DND-41 (cell line): ENCODE data around the gene PAM16.

Experiments used
- CTCF ChIP-seq: IDR thresholded peaks from 2 replicates; pipeline ENCODE4 v1.5.1; 2012; ENCODE audit warnings: borderline replicate concordance, low read length, moderate library complexity, mild to moderate bottlenecking; ENCODE audit not compliant: poor library complexity, severe bottlenecking; ENCODE audit errors: extremely low read depth
- EZH2 ChIP-seq: IDR thresholded peaks from 3 replicates; pipeline ENCODE4 v1.6.1; 2012; ENCODE audit warnings: borderline replicate concordance, low read depth, mild to moderate bottlenecking, moderate library complexity, low read length, inconsistent platforms; ENCODE audit not compliant: severe bottlenecking

- TF ChIP-seq CTCF = no peak
- no peak for TF ChIP-seq EZH2
These were observed 19.6 kb upstream of the PAM16 start for GRCh38 chr16:4370570-4371356.
